ENCODE data around the gene AFF3.
A peak's percentile ranks its signal among the peaks of the same experiment; 100 is the strongest.

Gene AFF3

DNA sequence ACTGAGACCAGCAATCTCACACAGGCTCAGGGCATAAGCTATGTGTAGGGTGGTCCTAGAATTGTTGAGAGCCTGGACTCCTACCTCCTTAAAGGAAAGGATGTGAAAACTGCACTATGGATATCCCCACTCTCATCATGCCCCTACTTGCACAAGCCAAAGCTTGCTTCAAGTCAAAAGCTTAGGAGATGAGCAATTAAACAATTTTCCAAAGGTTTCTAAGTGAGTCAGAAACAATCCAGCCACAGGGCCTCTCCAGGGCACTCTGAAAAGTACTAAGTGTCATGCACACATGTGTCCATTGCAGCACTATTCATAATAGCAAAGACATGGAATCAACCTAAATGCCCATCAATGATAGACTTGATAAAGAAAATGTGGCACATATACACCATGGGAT, 215.4 kb downstream of the AFF3 start:
- DNase-seq = no peak

GRCh38 chr2:99925960-99926359, 216.4 kb downstream of the AFF3 start:
- DNase-seq = no peak

- DNase-seq = no peak
These were observed 219.7 kb downstream of the AFF3 start for GRCh38 chr2:99922664-99923063.

DNA sequence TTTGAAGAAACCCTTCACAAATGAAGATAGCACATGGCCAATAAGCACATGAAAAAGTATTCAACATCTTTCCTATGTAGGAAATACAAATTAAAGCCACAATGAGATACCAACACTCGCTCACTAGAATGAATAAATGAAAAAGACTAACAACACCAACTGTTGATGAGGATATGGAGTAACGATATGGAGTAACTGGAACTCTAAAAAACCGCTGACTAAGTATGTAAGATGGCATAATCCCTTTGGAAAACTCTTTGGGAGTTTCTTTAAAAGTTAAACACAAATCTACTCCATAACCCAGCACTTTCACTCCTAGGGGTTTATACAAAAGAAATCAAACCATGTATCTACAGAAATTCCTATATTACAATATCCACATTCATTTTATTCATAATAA, 220.5 kb downstream of the AFF3 start:
- no peak for DNase-seq

- no peak for DNase-seq
These were observed 224.0 kb downstream of the AFF3 start for GRCh38 chr2:99918389-99918788.

- no peak for DNase-seq
These were observed 227.2 kb downstream of the AFF3 start for GRCh38 chr2:99915108-99915675.

GRCh38 chr2:99911736-99912135, 230.7 kb downstream of the AFF3 start:
- no peak for DNase-seq

- no peak for DNase-seq
These were observed 231.5 kb downstream of the AFF3 start for GRCh38 chr2:99910902-99911301.

DNA sequence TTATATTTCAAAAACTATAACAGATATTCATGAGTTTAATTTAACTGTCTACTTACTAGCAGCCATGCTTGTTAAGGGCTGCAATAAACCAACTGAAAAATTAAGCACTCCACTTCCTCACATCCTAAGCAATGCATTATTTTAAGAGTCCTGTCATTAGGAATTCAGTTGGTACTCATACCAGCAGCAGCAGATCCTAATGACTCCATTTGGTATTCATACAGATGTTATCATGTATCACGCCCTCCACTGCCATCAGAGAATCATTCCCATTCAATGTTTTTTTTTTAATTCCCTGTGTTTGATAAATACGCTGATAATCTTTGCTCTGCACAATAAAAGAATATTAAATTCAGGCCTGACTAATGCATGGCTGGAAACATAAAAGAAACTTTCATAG, 236.8 kb downstream of the AFF3 start:
- no peak for DNase-seq

GRCh38 chr2:99905025-99905424, 237.4 kb downstream of the AFF3 start:
- DNase-seq = no peak

DNA sequence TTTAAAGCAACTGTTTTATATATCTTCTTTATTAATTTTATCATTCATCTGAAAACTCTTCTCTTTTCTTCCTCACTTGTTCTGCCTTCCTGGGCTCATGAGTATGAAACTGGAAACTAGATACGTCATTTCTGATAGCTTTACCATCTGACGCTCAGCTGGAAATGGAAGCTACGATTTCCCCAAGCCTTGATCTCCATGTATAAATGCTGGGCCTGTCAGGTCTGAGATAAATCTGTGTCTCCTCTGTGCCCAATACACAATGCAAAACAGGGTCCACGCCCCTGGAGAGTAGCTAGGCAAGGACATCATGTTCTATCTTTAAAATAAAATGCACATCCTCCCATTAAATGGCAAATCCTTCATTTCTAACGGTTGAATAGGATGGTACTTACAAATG, 238.4 kb downstream of the AFF3 start:
- no peak for DNase-seq

GRCh38 chr2:99900556-99900955, 241.8 kb downstream of the AFF3 start:
- peak in 10 of 14 donors; percentile 7 to 79 (median 43) for DNase-seq

GRCh38 chr2:99899882-99900281, 242.5 kb downstream of the AFF3 start:
- no peak for DNase-seq

DNA sequence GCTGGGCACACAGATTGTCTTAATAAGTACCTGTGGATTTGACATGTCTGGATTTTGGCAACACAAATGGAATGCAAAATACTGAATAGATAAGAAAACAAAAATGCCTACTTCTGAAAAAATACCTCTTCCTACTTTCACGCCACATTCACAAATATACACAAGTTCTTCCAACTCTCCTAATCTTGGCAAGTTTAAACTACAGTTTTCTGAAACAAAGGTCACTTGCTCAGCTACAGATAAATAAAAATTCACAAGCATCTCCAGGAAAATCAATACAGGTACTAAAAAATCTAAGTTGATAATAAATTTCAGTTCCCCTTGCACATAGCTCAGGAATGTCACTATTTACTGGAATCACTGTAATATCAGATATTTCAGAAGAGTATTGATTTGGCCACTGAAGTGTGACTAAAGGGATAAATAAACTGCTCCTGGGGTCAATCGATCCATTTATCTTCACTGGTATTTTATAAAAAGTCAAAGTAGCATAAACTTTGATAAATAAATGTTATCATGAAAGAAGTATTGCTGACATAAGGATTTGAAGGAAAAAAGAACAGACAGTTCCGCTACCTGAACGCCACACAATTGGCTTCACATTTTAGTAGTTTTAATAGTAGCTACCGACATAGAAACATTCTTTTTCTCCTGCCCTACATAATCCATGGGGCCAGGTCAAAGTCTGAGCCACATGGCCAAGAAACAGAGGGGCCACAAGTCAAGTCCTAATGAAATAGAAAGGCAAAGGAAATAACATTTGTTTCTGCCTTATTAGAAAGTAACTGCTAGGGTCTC, 243.1 kb downstream of the AFF3 start:
- DNase-seq = no peak

DNA sequence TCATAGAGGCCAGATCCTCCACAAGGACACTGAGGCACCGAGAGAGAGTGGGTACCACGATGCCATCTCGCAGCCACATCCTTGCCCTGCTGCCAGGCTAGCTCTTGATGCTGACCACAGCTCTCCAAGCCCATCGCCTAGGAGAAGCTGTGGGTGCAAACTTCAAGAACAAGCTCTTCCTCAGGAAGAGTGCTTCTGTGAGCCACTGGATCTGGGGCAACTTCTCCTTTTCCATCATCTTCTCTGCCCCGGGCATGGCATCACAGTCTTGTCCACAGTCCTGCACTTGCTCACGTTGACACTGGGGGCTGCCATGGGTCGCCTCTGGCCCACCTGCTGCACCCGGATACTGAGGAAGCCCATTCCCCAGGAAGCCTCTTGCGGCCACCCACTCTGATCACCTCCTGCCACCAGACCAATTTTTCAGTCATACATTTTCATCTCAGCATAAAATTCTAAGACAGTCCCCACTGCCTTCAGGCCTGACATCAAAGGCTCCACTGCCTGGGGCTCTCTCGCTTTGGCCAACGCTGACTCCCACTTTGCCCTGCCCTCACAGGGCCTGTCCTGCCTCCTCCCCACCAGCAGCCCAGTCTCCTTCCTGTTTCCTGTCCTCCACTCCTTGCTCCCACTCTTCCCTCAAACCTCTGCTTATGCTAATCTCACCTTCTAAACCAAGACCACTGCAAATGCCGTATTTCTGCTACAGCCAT, 243.9 kb downstream of the AFF3 start:
- no peak for DNase-seq

DNA sequence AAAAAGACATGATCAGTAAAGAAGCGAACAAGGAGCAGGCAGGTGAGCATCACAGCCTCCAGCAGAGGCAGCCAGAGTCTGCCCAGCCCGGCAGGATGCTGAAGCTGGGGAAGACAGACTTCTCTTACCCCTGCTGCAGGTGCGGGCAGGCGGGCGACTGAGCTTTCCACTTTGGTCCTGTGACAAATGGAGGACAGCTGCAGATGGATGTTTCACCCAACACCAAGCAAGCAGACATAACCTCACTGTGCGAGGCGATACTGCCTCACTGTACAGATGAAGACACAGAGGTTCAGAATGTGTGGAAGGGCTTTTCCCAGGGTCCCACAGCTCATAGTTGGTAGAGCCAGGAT, 251.0 kb downstream of the AFF3 start:
- DNase-seq = no peak

GRCh38 chr2:99890568-99891427, 251.6 kb downstream of the AFF3 start:
- no peak for DNase-seq

GRCh38 chr2:99888617-99889016, 253.8 kb downstream of the AFF3 start:
- no peak for DNase-seq

DNA sequence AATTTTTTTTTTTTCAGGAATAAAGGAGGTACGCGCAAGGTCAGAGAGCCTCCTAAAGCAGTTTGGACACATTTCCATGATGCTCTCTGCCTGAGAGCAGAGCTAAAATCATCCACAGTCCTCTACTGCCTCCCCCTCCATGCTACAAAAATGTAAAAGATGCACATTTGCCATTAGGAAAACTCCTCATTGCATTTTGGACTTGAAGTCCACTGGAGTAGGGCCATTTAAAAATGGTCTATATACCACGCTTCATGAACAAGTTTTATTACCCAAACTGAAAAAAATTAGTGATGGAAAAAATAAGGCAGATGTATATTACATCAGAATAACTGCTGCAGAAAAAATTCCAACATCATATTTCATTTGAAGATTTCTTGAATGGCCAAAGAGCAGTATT, 256.0 kb downstream of the AFF3 start:
- no peak for DNase-seq

DNA sequence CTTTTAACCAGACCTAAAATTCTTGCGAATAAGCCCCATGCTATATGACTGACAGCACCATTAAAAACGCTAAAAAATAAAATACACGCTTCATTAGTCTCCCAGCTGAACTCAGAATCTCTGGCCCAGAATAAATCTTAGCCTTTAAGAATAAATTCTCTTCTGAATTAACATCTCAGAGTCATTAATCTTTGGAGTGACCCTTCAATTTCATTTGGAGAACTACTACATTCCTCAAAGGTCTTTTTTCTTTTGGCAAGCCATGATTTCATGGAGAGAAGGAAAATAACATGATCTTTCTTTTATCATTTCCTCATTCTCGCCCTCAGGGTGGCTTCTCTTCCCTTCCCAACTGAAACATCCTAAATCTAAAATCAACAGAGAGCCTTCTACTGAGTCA, 259.0 kb downstream of the AFF3 start:
- DNase-seq = no peak

- DNase-seq = peak in 2 of 14 donors; percentile 5 to 44
These were observed 260.3 kb downstream of the AFF3 start for GRCh38 chr2:99881901-99882591.

DNA sequence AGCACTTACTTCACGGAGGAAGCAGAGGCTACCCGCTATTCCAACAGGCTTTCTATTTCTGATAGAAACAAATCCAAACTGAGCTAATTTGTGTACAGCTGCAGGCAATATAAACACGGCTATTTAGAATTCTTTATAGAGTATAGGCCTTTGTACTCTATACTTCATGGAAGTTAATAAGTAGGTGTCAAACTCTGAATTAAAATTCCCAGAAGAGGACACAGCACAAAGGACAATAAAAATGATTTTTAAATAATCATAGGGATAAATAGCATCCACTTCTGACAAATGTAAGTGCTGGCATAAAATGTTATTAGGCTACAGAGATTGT, 261.5 kb downstream of the AFF3 start:
- no peak for DNase-seq
